Transverse colon (tissue), 4 donors: ENCODE data around the gene CDK5RAP2. TPM values are rescaled to one million over a fixed set of nuclear protein-coding genes. Genes with fewer than 3 reads are reported as not detected.

Source experiments
- DNase-seq: peaks from one replicate; pipeline ENCODE4 v3.0.0-alpha.2; 2019
- H3K27ac ChIP-seq, 4 donors: fragments of 200-600 bp; sonication (generic); 2 replicates each; pipeline ENCODE4 v1.5.1; 2016 to 2018; ENCODE audit warnings: inconsistent platforms in 4 of 4
- H3K27me3 ChIP-seq: fragments of 200-600 bp; sonication (generic); 2 replicates; pipeline ENCODE4 v1.5.1; 2017; ENCODE audit warnings: inconsistent platforms
- H3K36me3 ChIP-seq, 4 donors: fragments of 200-600 bp; sonication (generic); 2 replicates each; pipeline ENCODE4 v1.5.1; 2017 to 2019; ENCODE audit warnings: inconsistent platforms in 4 of 4
- H3K4me1 ChIP-seq, 4 donors: fragments of 200-600 bp; sonication (generic); 2 replicates each; pipeline ENCODE4 v1.5.1; 2017 to 2020; ENCODE audit warnings: inconsistent platforms in 4 of 4
- H3K4me3 ChIP-seq, 4 donors: fragments of 200-600 bp; sonication (generic); 1 replicate in 1 of 4; 2 replicates in 3 of 4; pipeline versions ENCODE4 v1.5.1 to v1.6.1; 2017 to 2019; ENCODE audit warnings: inconsistent platforms in 4 of 4
- H3K9me3 ChIP-seq, 2 donors: fragments of 200-600 bp; sonication (generic); 2 replicates each; pipeline ENCODE4 v1.5.1; 2017 to 2019; ENCODE audit warnings: inconsistent platforms in 2 of 2
- CTCF ChIP-seq, 5 experiments: fragments of 200-600 bp in 3 of 5; fragments of 450-650 bp in 2 of 5; sonication (generic) in 3 of 5; IDR thresholded peaks; 1 replicate in 2 of 5; 2 replicates in 3 of 5; pipeline ENCODE4 v1.5.1; 2016 to 2017; ENCODE audit warnings: antibody characterized with exemption in 5 of 5, inconsistent platforms in 3 of 5, mild to moderate bottlenecking in 2 of 5, moderate library complexity in 1 of 5
- EP300 ChIP-seq: sonication (generic); formaldehyde crosslinking; IDR thresholded peaks from one replicate; pipeline ENCODE4 v1.6.1; 2017; ENCODE audit warnings: antibody characterized with exemption, low read depth
- POLR2A ChIP-seq: fragments of 450-650 bp; IDR thresholded peaks from one replicate; pipeline ENCODE4 v1.6.1; 2016; ENCODE audit warnings: antibody characterized with exemption, mild to moderate bottlenecking, moderate library complexity
- POLR2AphosphoS5 ChIP-seq, 3 donors: sonication (generic); formaldehyde crosslinking; IDR thresholded peaks; one replicate each; pipeline ENCODE4 v1.6.1; 2016; ENCODE audit warnings: antibody characterized with exemption in 3 of 3
- WGBS, 2 donors: methylation state at CpG; one replicate each; pipeline ENCODE4 v1.1.5; 2018; ENCODE audit warnings: low coverage in 1 of 2; 5-methylcytosine and 5-hydroxymethylcytosine counted together
- in situ Hi-C, 4 donors: fragments of 200-750 bp; cut with MboI; loops; one replicate each; pipeline versions ENCODE4 v1.15.0 to v1.15.1; 2017; ENCODE audit warnings: low sequenced_read_pairs in 3 of 4, low pct_ligation_motif_present in 1 of 4, low pct_unique_long_range_greater_than_20kb in 1 of 4
- intact Hi-C: fragments of 100-400 bp; cut with DNase I; formaldehyde crosslinking; loops from one replicate; pipeline ENCODE4 v1.15.1; 2023; ENCODE audit warnings: low total_unique reads
- total RNA-seq, 4 donors: library from RNA; depleted of rRNA; stranded (reverse); fragments of >200 nt; gene quantifications; one replicate each; pipeline ENCODE4 v1.1.0, GENCODE V29; 2016

Gene CDK5RAP2
- total RNA-seq, 4 donors from 2014 or later: 23.6 to 154 (median 28.0) TPM

GRCh38 chr9:120486835-120487234 is 93.1 kb downstream of the CDK5RAP2 start:
- 91 to 98% methylated on average over 6 of the region's 6 CpGs for WGBS, 2 donors
- Histone ChIP-seq H3K36me3 (peaks cover 0 to 26% (median 0%) of the 10 kb centered on the region in 4 donors), H3K4me1 (no peaks in the 10 kb centered on the region), H3K27ac (no peak overlapping the region), H3K4me3 (no peak overlapping the region), H3K27me3 (no peaks in the 10 kb centered on the region), H3K9me3 (no peaks in the 10 kb centered on the region)
- in situ Hi-C loops: loop anchor here in 1 of 4 donors (25.0 kb wide), 1 partner anchor 925 kb away; no protein-coding TSS in a partner anchor
- DNase-seq: no peak
- intact Hi-C loops: loop anchor here (5.0 kb wide), 1 partner anchor 225 kb away; the partner anchor contains the start of gene MEGF9
- TF ChIP-seq CTCF (IDR thresholded peaks at IDR 0.05): no peak
- no peak for TF ChIP-seq POLR2AphosphoS5 (IDR thresholded peaks at IDR 0.05)
- no peak for TF ChIP-seq EP300
- TF ChIP-seq POLR2A: no peak

GRCh38 chr9:120486347-120486746 is 93.6 kb downstream of the CDK5RAP2 start:
- Histone ChIP-seq H3K4me1 (no peaks in the 10 kb centered on the region), H3K4me3 (no peak overlapping the region), H3K9me3 (no peaks in the 10 kb centered on the region), H3K27me3 (no peaks in the 10 kb centered on the region), H3K36me3 (peaks cover 0 to 26% (median 0%) of the 10 kb centered on the region in 4 donors), H3K27ac (no peak overlapping the region)
- in situ Hi-C loops (loop anchor here in 1 of 4 donors (25.0 kb wide), 1 partner anchor 924 kb away; no protein-coding TSS in a partner anchor), intact Hi-C loops (loop anchor here (5.0 kb wide), 1 partner anchor 226 kb away; the partner anchor contains the start of gene MEGF9)
- TF ChIP-seq CTCF (IDR thresholded peaks at IDR 0.05): no peak
- TF ChIP-seq POLR2AphosphoS5 (IDR thresholded peaks at IDR 0.05): no peak
- no peak for TF ChIP-seq POLR2A
- no peak for TF ChIP-seq EP300
- DNase-seq: no peak
- WGBS, 2 donors: 48 to 60% methylated on average over 2 to 4 of the region's 4 CpGs

GRCh38 chr9:120485788-120486187 is 94.2 kb downstream of the CDK5RAP2 start:
- no peaks in the 10 kb centered on the region for H3K9me3 ChIP-seq
- H3K27ac ChIP-seq: no peak overlapping the region
- TF ChIP-seq POLR2AphosphoS5 (IDR thresholded peaks at IDR 0.05): no peak
- TF ChIP-seq POLR2A: no peak
- TF ChIP-seq EP300: no peak
- TF ChIP-seq CTCF (IDR thresholded peaks at IDR 0.05): no peak
- no peak for DNase-seq
- WGBS, 2 donors: 95 to 100% methylated on average over 3 of the region's 3 CpGs
- H3K27me3 ChIP-seq: no peaks in the 10 kb centered on the region
- H3K4me3 ChIP-seq: no peak overlapping the region
- H3K36me3 ChIP-seq: peaks cover 0 to 23% (median 0%) of the 10 kb centered on the region in 4 donors
- in situ Hi-C loops: loop anchor here in 1 of 4 donors (25.0 kb wide), 1 partner anchor 923 kb away; no protein-coding TSS in a partner anchor
- intact Hi-C loops: loop anchor here (5.0 kb wide), 1 partner anchor 227 kb away; the partner anchor contains the start of gene MEGF9
- H3K4me1 ChIP-seq: no peaks in the 10 kb centered on the region

- in situ Hi-C loops (loop anchor here in 1 of 4 donors (25.0 kb wide), 1 partner anchor 922 kb away; no protein-coding TSS in a partner anchor), intact Hi-C loops (no loop called here)
- no peak for DNase-seq
- no peak overlapping the region for H3K4me3 ChIP-seq
- H3K27ac ChIP-seq: no peak overlapping the region
- H3K4me1 ChIP-seq: no peaks in the 10 kb centered on the region
- no peaks in the 10 kb centered on the region for H3K9me3 ChIP-seq
- no peak for TF ChIP-seq POLR2AphosphoS5 (IDR thresholded peaks at IDR 0.05)
- TF ChIP-seq EP300: no peak
- no peak for TF ChIP-seq POLR2A
- TF ChIP-seq CTCF (IDR thresholded peaks at IDR 0.05): no peak
- H3K27me3 ChIP-seq: no peaks in the 10 kb centered on the region
- peaks cover 0 to 14% (median 0%) of the 10 kb centered on the region in 4 donors for H3K36me3 ChIP-seq
- 60 to 94% methylated on average over 1 to 5 of the region's 5 CpGs for WGBS, 2 donors
Measured at GRCh38 chr9:120484162-120484561, 95.8 kb downstream of the CDK5RAP2 start.
